ENCODE measurements around the gene BBC3. TPM values are rescaled to one million over a fixed set of nuclear protein-coding genes. Genes with fewer than 3 reads are reported as not detected.
"Not testable (repeated sequence)": the region's sequence is repeated elsewhere in the genome, so short reads cannot be mapped to it uniquely, and the experiment has no call there.

The BBC3 gene
- total and polyA plus RNA-seq, 2 of the 4 experiments (the other 2 are of a cell fraction), result 1.6 to 6.5 TPM

- BruUV-seq (replicated peaks), result not testable (repeated sequence)
- peaks cover 52% of the 10 kb centered on the region for H3K36me3 ChIP-seq (ENCODE audit: control insufficient read depth, insufficient read depth, low read length)
Measured at GRCh38 chr19:47261946-47262793, 31.2 kb upstream of the BBC3 start.

More at GRCh38 chr19:47261946-47262793, 31.2 kb upstream of the BBC3 start:
- Histone ChIP-seq H3K79me1 (ENCODE audit: low read depth in 1 of 2, low read length in 2 of 2) (peaks cover 46 to 55% of the 10 kb centered on the region in 2 experiments), H3K4me1 (ENCODE audit: control insufficient read depth, insufficient read depth, low read length) (peaks cover 12% of the 10 kb centered on the region), H3K9me1 (ENCODE audit: insufficient read depth, low read length) (peaks cover 12% of the 10 kb centered on the region; the same call in 1 of the 2 replicates)
- H3K23ac ChIP-seq (ENCODE audit: low read depth, low read length); POLR2A ChIA-PET (ENCODE audit: unreplicated experiment); DNase-seq; H2BK20ac ChIP-seq (ENCODE audit: low read depth, low read length); H2AK9ac ChIP-seq (replicated peaks; ENCODE audit: low read depth, low read length, poor library complexity); H3K4me2 ChIP-seq (ENCODE audit: low read depth, low read length); H3K27ac ChIP-seq (ENCODE audit: insufficient read depth, low read length); H4K91ac ChIP-seq (ENCODE audit: insufficient read depth, low read depth, low read length); H3K18ac ChIP-seq (ENCODE audit: low read depth, low read length); H3K4ac ChIP-seq (ENCODE audit: low read depth, low read length); H4K20me1 ChIP-seq (ENCODE audit: insufficient read depth, low read length); H2BK15ac ChIP-seq (ENCODE audit: low read depth, low read length); H3K9ac ChIP-seq (ENCODE audit: low read depth, low read length); H3K56ac ChIP-seq (ENCODE audit: extremely low read depth, insufficient read depth, low read length); H2AFZ ChIP-seq (replicated peaks; ENCODE audit: low read length, poor library complexity); in situ Hi-C loops (cut with MboI; ENCODE audit: low sequenced_read_pairs); H2AK5ac ChIP-seq (ENCODE audit: low read depth, low read length); H4K5ac ChIP-seq (ENCODE audit: low read depth, low read length); H2BK120ac ChIP-seq (ENCODE audit: low read depth, low read length); dilution Hi-C loops (cut with HindIII; ENCODE audit: low sequenced_read_pairs, unreplicated experiment); H4K8ac ChIP-seq (ENCODE audit: low read depth in 2 of 2, low read length in 2 of 2); H3K14ac ChIP-seq (replicated peaks; ENCODE audit: low read depth, low read length); H3K27me3 ChIP-seq (ENCODE audit: control insufficient read depth, insufficient read depth, low read length); ATAC-seq (ENCODE audit: low read depth); H3K4me3 ChIP-seq (ENCODE audit: insufficient read depth, low read depth, low read length); H2BK5ac ChIP-seq (ENCODE audit: low read depth, low read length, poor library complexity, severe bottlenecking); intact Hi-C loops (cut with micrococcal nuclease); H3K9me3 ChIP-seq (ENCODE audit: control insufficient read depth, insufficient read depth, low read length): not testable (repeated sequence)
- CTCF ChIA-PET, result interaction anchor here (1.0 kb wide), 1 partner anchor 129 kb away, joined by 6 read pairs; no protein-coding TSS in a partner anchor
- WGBS, 2 experiments (ENCODE audit: extremely low coverage in 2 of 2, insufficient read length in 1 of 2), result 90% methylated on average over 4 of the region's 14 CpGs; no CpG with 5 or more reads in 1 of the 2 experiments
